IMR-90 (cell line): ENCODE data around the gene DCDC2. TPM values are rescaled to one million over a fixed set of nuclear protein-coding genes. Genes with fewer than 3 reads are reported as not detected.

ENCODE experiments used
- ATAC-seq: fragments of 200-7000 bp; cut with Tn5 transposase; 2 replicates; pipeline ENCODE4 v1.9.1; 2020; ENCODE audit warnings: low read depth, mild to moderate bottlenecking, moderate library complexity
- BruUV-seq: library from RNA; stranded (reverse); fragments of 400-500 nt; replicated peaks from 2 replicates; lab custom pipeline; 2021; lab: Mats Ljungman, UMichigan
- CTCF ChIA-PET: fragments of 300-600 bp; formaldehyde crosslinking; extraction: SDS; loops from one replicate; lab custom pipeline; 2021; ENCODE audit warnings: antibody characterized with exemption; lab: Yijun Ruan, JAX
- POLR2A ChIA-PET: fragments of 300-600 bp; sonication (Branson Sonifier 250); formaldehyde crosslinking; loops from one replicate; lab custom pipeline; 2022; ENCODE audit warnings: antibody characterized with exemption; ENCODE audit not compliant: unreplicated experiment; lab: Charles Lee
- DNase-seq: peaks from one replicate; pipeline ENCODE4 v3.0.0; 2013
- H2AFZ ChIP-seq: replicated peaks from 2 replicates; pipeline ENCODE3; 2013; ENCODE audit warnings: low read length, mild to moderate bottlenecking; ENCODE audit not compliant: poor library complexity
- H2AK5ac ChIP-seq: 2 replicates; pipeline ENCODE4 v1.6.1; 2013; ENCODE audit warnings: low read depth, low read length, inconsistent platforms
- H2AK9ac ChIP-seq: replicated peaks from 2 replicates; pipeline ENCODE3; 2013; ENCODE audit warnings: mild to moderate bottlenecking, low read depth, low read length, moderate library complexity; ENCODE audit not compliant: poor library complexity
- H2BK120ac ChIP-seq: 2 replicates; pipeline ENCODE4 v1.6.1; 2013; ENCODE audit warnings: low read depth, low read length, inconsistent platforms
- H2BK15ac ChIP-seq: 3 replicates; pipeline ENCODE4 v1.6.1; 2013; ENCODE audit warnings: low read depth, low read length, inconsistent platforms
- H2BK20ac ChIP-seq: 2 replicates; pipeline ENCODE4 v1.6.1; 2013; ENCODE audit warnings: low read depth, mild to moderate bottlenecking, inconsistent platforms, low read length, moderate library complexity
- H2BK5ac ChIP-seq: 2 replicates; pipeline ENCODE4 v1.6.1; 2013; ENCODE audit warnings: mild to moderate bottlenecking, low read depth, low read length, inconsistent platforms; ENCODE audit not compliant: poor library complexity, severe bottlenecking
- H3K14ac ChIP-seq: replicated peaks from 2 replicates; pipeline ENCODE4 v1.6.1; 2013; ENCODE audit warnings: low read depth, low read length, inconsistent platforms
- H3K18ac ChIP-seq: 2 replicates; pipeline ENCODE4 v1.6.1; 2013; ENCODE audit warnings: low read depth, low read length, control low read depth
- H3K23ac ChIP-seq: 2 replicates; pipeline ENCODE4 v1.6.1; 2013; ENCODE audit warnings: low read depth, low read length, inconsistent platforms
- H3K27ac ChIP-seq: 2 replicates; pipeline ENCODE4 v1.5.1; 2013; ENCODE audit warnings: mild to moderate bottlenecking, control low read depth, low read length; ENCODE audit not compliant: insufficient read depth
- H3K27me3 ChIP-seq: 2 replicates; pipeline ENCODE4 v1.6.1; 2013; ENCODE audit warnings: low read length; ENCODE audit not compliant: control insufficient read depth, insufficient read depth
- H3K36me3 ChIP-seq: 2 replicates; pipeline ENCODE4 v1.6.1; 2013; ENCODE audit warnings: low read length, mixed read lengths; ENCODE audit not compliant: control insufficient read depth, insufficient read depth
- H3K4ac ChIP-seq: 2 replicates; pipeline ENCODE4 v1.6.1; 2013; ENCODE audit warnings: low read depth, low read length, inconsistent platforms
- H3K4me1 ChIP-seq: 2 replicates; pipeline ENCODE4 v1.6.1; 2013; ENCODE audit warnings: low read length, mixed read lengths; ENCODE audit not compliant: control insufficient read depth, insufficient read depth
- H3K4me2 ChIP-seq: 2 replicates; pipeline ENCODE4 v1.6.1; 2013; ENCODE audit warnings: low read depth, mild to moderate bottlenecking, control low read depth, low read length, moderate library complexity
- H3K4me3 ChIP-seq: 2 replicates; pipeline ENCODE4 v1.5.1; 2013; ENCODE audit warnings: low read depth, mild to moderate bottlenecking, control low read depth, low read length, moderate library complexity; ENCODE audit not compliant: insufficient read depth
- H3K56ac ChIP-seq: 2 replicates; pipeline ENCODE4 v1.6.1; 2013; ENCODE audit warnings: low read length, inconsistent platforms; ENCODE audit not compliant: insufficient read depth; ENCODE audit errors: extremely low read depth
- H3K79me1 ChIP-seq, 2 experiments: 2 replicates each; pipeline ENCODE4 v1.6.1; 2013; ENCODE audit warnings: low read length in 2 of 2, inconsistent platforms in 1 of 2, low read depth in 1 of 2
- H3K9ac ChIP-seq: 2 replicates; pipeline ENCODE4 v1.6.1; 2013; ENCODE audit warnings: low read depth, low read length, control low read depth
- H3K9me1 ChIP-seq: 2 replicates; pipeline ENCODE4 v1.6.1; 2013; ENCODE audit warnings: low read length, inconsistent platforms; ENCODE audit not compliant: insufficient read depth
- H3K9me3 ChIP-seq: 2 replicates; pipeline ENCODE4 v1.6.1; 2013; ENCODE audit warnings: low read length; ENCODE audit not compliant: control insufficient read depth, insufficient read depth
- H4K20me1 ChIP-seq: 2 replicates; pipeline ENCODE4 v1.6.1; 2013; ENCODE audit warnings: low read length, inconsistent platforms; ENCODE audit not compliant: insufficient read depth
- H4K5ac ChIP-seq: 2 replicates; pipeline ENCODE4 v1.6.1; 2013; ENCODE audit warnings: mild to moderate bottlenecking, low read depth, low read length, control low read depth
- H4K8ac ChIP-seq, 2 experiments: 2 replicates each; pipeline ENCODE4 v1.6.1; 2013; ENCODE audit warnings: low read depth in 2 of 2, low read length in 2 of 2, control low read depth in 1 of 2, inconsistent platforms in 1 of 2
- H4K91ac ChIP-seq: 2 replicates; pipeline ENCODE4 v1.6.1; 2013; ENCODE audit warnings: low read depth, low read length, inconsistent platforms; ENCODE audit not compliant: insufficient read depth
- BHLHE40 ChIP-seq: fragments of 150-350 bp; IDR thresholded peaks from 2 replicates; pipeline ENCODE4 v1.6.1; 2016; ENCODE audit warnings: mild to moderate bottlenecking, low read depth, low read length
- CEBPB ChIP-seq: IDR thresholded peaks from 2 replicates; pipeline ENCODE4 v1.6.1; 2012; ENCODE audit warnings: low read depth, low read length, improper control_type of control experiment
- CHD1 ChIP-seq: IDR thresholded peaks from 2 replicates; pipeline ENCODE4 v1.6.1; 2012; ENCODE audit warnings: low read depth, low read length, improper control_type of control experiment
- CTCF ChIP-seq: conservative IDR thresholded peaks from 2 replicates; pipeline ENCODE4 v1.5.1; 2012; ENCODE audit warnings: mild to moderate bottlenecking, low read depth, low read length, improper control_type of control experiment
- FOS ChIP-seq: fragments of 150-350 bp; IDR thresholded peaks from 2 replicates; pipeline ENCODE4 v1.6.1; 2016; ENCODE audit warnings: low read depth, low read length
- MAFK ChIP-seq: IDR thresholded peaks from 2 replicates; pipeline ENCODE4 v1.6.1; 2012; ENCODE audit warnings: low read depth, low read length, improper control_type of control experiment
- MAZ ChIP-seq: IDR thresholded peaks from 2 replicates; pipeline ENCODE4 v1.6.1; 2012; ENCODE audit warnings: low read depth, mild to moderate bottlenecking, low read length, improper control_type of control experiment, moderate library complexity, borderline replicate concordance
- MXI1 ChIP-seq: IDR thresholded peaks from 2 replicates; pipeline ENCODE4 v1.6.1; 2012; ENCODE audit warnings: low read depth, mild to moderate bottlenecking, low read length, moderate library complexity, borderline replicate concordance
- NFE2L2 ChIP-seq: fragments of 150-350 bp; IDR thresholded peaks from 2 replicates; pipeline ENCODE4 v1.6.1; 2016; ENCODE audit warnings: low read depth, mild to moderate bottlenecking, low read length
- POLR2A ChIP-seq: IDR thresholded peaks from 2 replicates; pipeline ENCODE4 v1.6.1; 2012; ENCODE audit warnings: mild to moderate bottlenecking, low read depth, low read length
- RAD21 ChIP-seq: IDR thresholded peaks from 2 replicates; pipeline ENCODE4 v1.6.1; 2012; ENCODE audit warnings: low read length, improper control_type of control experiment
- RCOR1 ChIP-seq: IDR thresholded peaks from 2 replicates; pipeline ENCODE4 v1.6.1; 2012; ENCODE audit warnings: mild to moderate bottlenecking, low read length, improper control_type of control experiment; ENCODE audit not compliant: insufficient replicate concordance
- RFX5 ChIP-seq: IDR thresholded peaks from 2 replicates; pipeline ENCODE4 v1.8.0; 2012; ENCODE audit warnings: low read depth, mild to moderate bottlenecking, low read length, moderate library complexity
- SMC3 ChIP-seq: fragments of 150-350 bp; IDR thresholded peaks from 2 replicates; pipeline ENCODE4 v1.6.1; 2016; ENCODE audit warnings: low read depth, mild to moderate bottlenecking, antibody characterized with exemption, low read length, moderate library complexity
- WGBS, 2 experiments: methylation state at CpG; one replicate each; pipeline versions ENCODE4 v1.1.5 to v1.1.7; 2013; ENCODE audit warnings: missing lambda C conversion rate in 2 of 2; ENCODE audit not compliant: insufficient read length in 1 of 2; ENCODE audit errors: extremely low coverage in 2 of 2; 5-methylcytosine and 5-hydroxymethylcytosine counted together
- dilution Hi-C: fragments of 300-500 bp; cut with HindIII; formaldehyde crosslinking; loops from one replicate; pipeline ENCODE4 v1.14.3; 2018; ENCODE audit warnings: low sequenced_read_pairs; ENCODE audit not compliant: unreplicated experiment
- in situ Hi-C: fragments of 300-500 bp; cut with MboI; formaldehyde crosslinking; loops from 3 replicates; pipeline ENCODE4 v1.14.3; 2019; ENCODE audit warnings: low sequenced_read_pairs, inconsistent platforms, mixed read lengths
- intact Hi-C: fragments of 100-400 bp; cut with micrococcal nuclease; formaldehyde crosslinking; loops from 2 replicates; pipeline ENCODE4 v1.10.0; 2022
- polyA plus RNA-seq, 3 experiments: library from polyadenylated mRNA; depleted of rRNA; stranded (reverse); fragments of >200 nt; gene quantifications; 2 replicates each; pipeline ENCODE4 v1.2.3, GENCODE V29; 2012; ENCODE audit warnings: low replicate concordance in 1 of 3
- total RNA-seq: library from RNA; depleted of rRNA; stranded (reverse); fragments of >200 nt; gene quantifications from 2 replicates; pipeline ENCODE4 v1.2.3, GENCODE V29; 2012
- TF ChIP-seq, protein P1 (sequence below): fragments of 150-350 bp; IDR thresholded peaks from 2 replicates; pipeline ENCODE4 v1.6.1; 2016; ENCODE audit warnings: low read depth, mild to moderate bottlenecking, low read length, moderate library complexity, borderline replicate concordance
- TF ChIP-seq, protein P2 (sequence below): fragments of 150-350 bp; IDR thresholded peaks from 2 replicates; pipeline ENCODE4 v1.6.1; 2017; ENCODE audit warnings: mild to moderate bottlenecking, antibody characterized with exemption, low read length, low read depth

Gene DCDC2
- total and polyA plus RNA-seq, 2 of the 4 experiments (the other 2 are of a cell fraction), result not detected

GRCh38 chr6:24321538-24322162, 36.2 kb downstream of the DCDC2 start:
- DNase-seq, result no peak
- Histone ChIP-seq H2BK20ac (no peak overlapping the region), H3K4me3 (no peak overlapping the region), H4K5ac (no peak overlapping the region), H2AK9ac (no peak overlapping the region), H3K4ac (no peak overlapping the region), H4K20me1 (no peaks in the 10 kb centered on the region), H2AFZ (no peak overlapping the region), H2BK5ac (no peak overlapping the region), H4K8ac (no peak overlapping the region), H4K91ac (no peak overlapping the region), H3K14ac (no peak overlapping the region), H3K23ac (no peak overlapping the region), H3K27me3 (no peaks in the 10 kb centered on the region), H2AK5ac (no peak overlapping the region), H3K79me1 (no peaks in the 10 kb centered on the region), H2BK15ac (no peak overlapping the region), H3K9me1 (no peaks in the 10 kb centered on the region), H3K9me3 (no peaks in the 10 kb centered on the region), H2BK120ac (no peak overlapping the region), H3K36me3 (no peaks in the 10 kb centered on the region), H3K27ac (no peak overlapping the region), H3K56ac (no peak overlapping the region), H3K4me2 (no peak overlapping the region), H3K9ac (no peak overlapping the region), H3K4me1 (no peaks in the 10 kb centered on the region), H3K18ac (no peak overlapping the region)
- no CpG with 5 or more reads among the region's 5 CpGs for WGBS, 2 experiments
- dilution Hi-C loops, result no loop called here
- POLR2A ChIA-PET, result no interaction called here
- CTCF ChIA-PET, result no interaction called here
- no TSS peak for BruUV-seq
- ATAC-seq, result no peak
- in situ Hi-C loops, result no loop called here
- TF ChIP-seq CEBPB, result no peak
- no peak for TF ChIP-seq BHLHE40
- TF ChIP-seq, protein P1, sequence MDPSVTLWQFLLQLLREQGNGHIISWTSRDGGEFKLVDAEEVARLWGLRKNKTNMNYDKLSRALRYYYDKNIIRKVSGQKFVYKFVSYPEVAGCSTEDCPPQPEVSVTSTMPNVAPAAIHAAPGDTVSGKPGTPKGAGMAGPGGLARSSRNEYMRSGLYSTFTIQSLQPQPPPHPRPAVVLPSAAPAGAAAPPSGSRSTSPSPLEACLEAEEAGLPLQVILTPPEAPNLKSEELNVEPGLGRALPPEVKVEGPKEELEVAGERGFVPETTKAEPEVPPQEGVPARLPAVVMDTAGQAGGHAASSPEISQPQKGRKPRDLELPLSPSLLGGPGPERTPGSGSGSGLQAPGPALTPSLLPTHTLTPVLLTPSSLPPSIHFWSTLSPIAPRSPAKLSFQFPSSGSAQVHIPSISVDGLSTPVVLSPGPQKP, result no peak
- TF ChIP-seq RFX5, result no peak
- no peak for TF ChIP-seq SMC3
- TF ChIP-seq CHD1, result no peak
- no peak for TF ChIP-seq MAZ
- no peak for TF ChIP-seq FOS
- no peak for TF ChIP-seq MXI1
- no peak for TF ChIP-seq RCOR1
- no peak for TF ChIP-seq NFE2L2
- no peak for TF ChIP-seq RAD21
- TF ChIP-seq CTCF, result no peak
- no peak for TF ChIP-seq MAFK
- TF ChIP-seq POLR2A, result no peak
- TF ChIP-seq, protein P2, sequence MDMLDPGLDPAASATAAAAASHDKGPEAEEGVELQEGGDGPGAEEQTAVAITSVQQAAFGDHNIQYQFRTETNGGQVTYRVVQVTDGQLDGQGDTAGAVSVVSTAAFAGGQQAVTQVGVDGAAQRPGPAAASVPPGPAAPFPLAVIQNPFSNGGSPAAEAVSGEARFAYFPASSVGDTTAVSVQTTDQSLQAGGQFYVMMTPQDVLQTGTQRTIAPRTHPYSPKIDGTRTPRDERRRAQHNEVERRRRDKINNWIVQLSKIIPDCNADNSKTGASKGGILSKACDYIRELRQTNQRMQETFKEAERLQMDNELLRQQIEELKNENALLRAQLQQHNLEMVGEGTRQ, result no peak
- intact Hi-C loops, result no loop called here
